HL-60 (cell line): ENCODE data around the gene RAB23.

Source experiments
- GABPA ChIP-seq: IDR thresholded peaks from 2 replicates; pipeline ENCODE4 v1.6.1; 2012; ENCODE audit warnings: low read depth
- POLR2AphosphoS5 ChIP-seq: IDR thresholded peaks from 2 replicates; pipeline ENCODE4 v1.6.1; 2012; ENCODE audit warnings: low read depth
- SPI1 ChIP-seq: IDR thresholded peaks from 2 replicates; pipeline ENCODE4 v1.6.1; 2012; ENCODE audit warnings: low read depth, mild to moderate bottlenecking, borderline replicate concordance
- TF ChIP-seq, protein P1 (sequence below): IDR thresholded peaks from one replicate; pipeline ENCODE4 v1.5.1; 2011; ENCODE audit warnings: low read length, control low read depth, inconsistent platforms; ENCODE audit not compliant: insufficient read depth
- TF ChIP-seq, protein P2 (sequence below): IDR thresholded peaks from 2 replicates; pipeline ENCODE4 v1.6.1; 2012; ENCODE audit warnings: low read depth; ENCODE audit not compliant: insufficient replicate concordance

DNA sequence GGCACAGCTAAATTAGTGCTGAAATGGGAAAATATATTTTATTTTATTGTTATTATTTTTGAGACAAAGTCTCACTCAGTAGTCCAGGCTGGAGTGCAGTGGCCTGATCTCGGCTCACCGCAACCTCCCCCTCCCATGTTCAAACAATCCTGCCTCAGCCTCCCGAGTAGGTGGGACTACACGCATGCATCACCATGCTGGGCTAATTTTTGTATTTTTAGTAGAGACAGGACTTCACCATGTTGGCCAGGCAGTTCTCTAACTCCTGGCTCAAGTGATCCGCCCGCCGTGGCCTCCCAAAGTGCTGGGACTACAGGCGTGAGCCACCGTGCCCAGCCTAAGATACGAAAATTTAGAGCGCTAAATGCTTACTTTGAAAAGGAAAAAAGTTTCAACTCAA, 4.8 kb downstream of the RAB23 start:
- TF ChIP-seq, protein P1, sequence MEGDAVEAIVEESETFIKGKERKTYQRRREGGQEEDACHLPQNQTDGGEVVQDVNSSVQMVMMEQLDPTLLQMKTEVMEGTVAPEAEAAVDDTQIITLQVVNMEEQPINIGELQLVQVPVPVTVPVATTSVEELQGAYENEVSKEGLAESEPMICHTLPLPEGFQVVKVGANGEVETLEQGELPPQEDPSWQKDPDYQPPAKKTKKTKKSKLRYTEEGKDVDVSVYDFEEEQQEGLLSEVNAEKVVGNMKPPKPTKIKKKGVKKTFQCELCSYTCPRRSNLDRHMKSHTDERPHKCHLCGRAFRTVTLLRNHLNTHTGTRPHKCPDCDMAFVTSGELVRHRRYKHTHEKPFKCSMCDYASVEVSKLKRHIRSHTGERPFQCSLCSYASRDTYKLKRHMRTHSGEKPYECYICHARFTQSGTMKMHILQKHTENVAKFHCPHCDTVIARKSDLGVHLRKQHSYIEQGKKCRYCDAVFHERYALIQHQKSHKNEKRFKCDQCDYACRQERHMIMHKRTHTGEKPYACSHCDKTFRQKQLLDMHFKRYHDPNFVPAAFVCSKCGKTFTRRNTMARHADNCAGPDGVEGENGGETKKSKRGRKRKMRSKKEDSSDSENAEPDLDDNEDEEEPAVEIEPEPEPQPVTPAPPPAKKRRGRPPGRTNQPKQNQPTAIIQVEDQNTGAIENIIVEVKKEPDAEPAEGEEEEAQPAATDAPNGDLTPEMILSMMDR = no peak
- TF ChIP-seq POLR2AphosphoS5 (no peak), GABPA (no peak), SPI1 (no peak)
- TF ChIP-seq, protein P2, sequence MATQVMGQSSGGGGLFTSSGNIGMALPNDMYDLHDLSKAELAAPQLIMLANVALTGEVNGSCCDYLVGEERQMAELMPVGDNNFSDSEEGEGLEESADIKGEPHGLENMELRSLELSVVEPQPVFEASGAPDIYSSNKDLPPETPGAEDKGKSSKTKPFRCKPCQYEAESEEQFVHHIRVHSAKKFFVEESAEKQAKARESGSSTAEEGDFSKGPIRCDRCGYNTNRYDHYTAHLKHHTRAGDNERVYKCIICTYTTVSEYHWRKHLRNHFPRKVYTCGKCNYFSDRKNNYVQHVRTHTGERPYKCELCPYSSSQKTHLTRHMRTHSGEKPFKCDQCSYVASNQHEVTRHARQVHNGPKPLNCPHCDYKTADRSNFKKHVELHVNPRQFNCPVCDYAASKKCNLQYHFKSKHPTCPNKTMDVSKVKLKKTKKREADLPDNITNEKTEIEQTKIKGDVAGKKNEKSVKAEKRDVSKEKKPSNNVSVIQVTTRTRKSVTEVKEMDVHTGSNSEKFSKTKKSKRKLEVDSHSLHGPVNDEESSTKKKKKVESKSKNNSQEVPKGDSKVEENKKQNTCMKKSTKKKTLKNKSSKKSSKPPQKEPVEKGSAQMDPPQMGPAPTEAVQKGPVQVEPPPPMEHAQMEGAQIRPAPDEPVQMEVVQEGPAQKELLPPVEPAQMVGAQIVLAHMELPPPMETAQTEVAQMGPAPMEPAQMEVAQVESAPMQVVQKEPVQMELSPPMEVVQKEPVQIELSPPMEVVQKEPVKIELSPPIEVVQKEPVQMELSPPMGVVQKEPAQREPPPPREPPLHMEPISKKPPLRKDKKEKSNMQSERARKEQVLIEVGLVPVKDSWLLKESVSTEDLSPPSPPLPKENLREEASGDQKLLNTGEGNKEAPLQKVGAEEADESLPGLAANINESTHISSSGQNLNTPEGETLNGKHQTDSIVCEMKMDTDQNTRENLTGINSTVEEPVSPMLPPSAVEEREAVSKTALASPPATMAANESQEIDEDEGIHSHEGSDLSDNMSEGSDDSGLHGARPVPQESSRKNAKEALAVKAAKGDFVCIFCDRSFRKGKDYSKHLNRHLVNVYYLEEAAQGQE = no peak
